Fibroblast of the aortic adventitia (primary cell): ENCODE measurements around the gene USP34. TPM values are rescaled to one million over a fixed set of nuclear protein-coding genes. Genes with fewer than 3 reads are reported as not detected.

ENCODE experiments used
- DNase-seq: peaks from one replicate; pipeline ENCODE4 v3.0.0-alpha.2; 2010; ENCODE audit warnings: low read depth
- H3K4me3 ChIP-seq: 2 replicates; pipeline ENCODE4 v1.5.1; 2011; ENCODE audit warnings: low read depth, mild to moderate bottlenecking, control low read depth, low read length, moderate library complexity
- CTCF ChIP-seq: IDR thresholded peaks from 2 replicates; pipeline ENCODE4 v1.5.1; 2011; ENCODE audit warnings: mild to moderate bottlenecking, low read length, control low read depth, inconsistent platforms; ENCODE audit not compliant: insufficient read depth
- total RNA-seq: library from RNA; depleted of rRNA; stranded (reverse); fragments of >200 nt; gene quantifications from 2 replicates; pipeline ENCODE4 v1.2.3, GENCODE V29; 2012; ENCODE audit warnings: low replicate concordance

Gene USP34
- total RNA-seq, 1 donor: 130 TPM

GRCh38 chr2:61326423-61326822, 144.5 kb downstream of the USP34 start:
- H3K4me3 ChIP-seq: no peak overlapping the region
- no peak for DNase-seq
- no peak for TF ChIP-seq CTCF

- DNase-seq: no peak
- no peak overlapping the region for H3K4me3 ChIP-seq
- no peak for TF ChIP-seq CTCF
Measured at GRCh38 chr2:61320181-61320580, 150.7 kb downstream of the USP34 start.

GRCh38 chr2:61318553-61318952, 152.3 kb downstream of the USP34 start:
- no peak for DNase-seq
- H3K4me3 ChIP-seq: no peak overlapping the region
- TF ChIP-seq CTCF: no peak

GRCh38 chr2:61295981-61296380, 174.9 kb downstream of the USP34 start:
- no peak overlapping the region for H3K4me3 ChIP-seq
- no peak for DNase-seq
- no peak for TF ChIP-seq CTCF

- no peak for DNase-seq
- H3K4me3 ChIP-seq: no peak overlapping the region
- no peak for TF ChIP-seq CTCF
Measured at GRCh38 chr2:61291851-61292575, 178.9 kb downstream of the USP34 start.

GRCh38 chr2:61288070-61288841, 182.6 kb downstream of the USP34 start:
- no peak for TF ChIP-seq CTCF
- DNase-seq: peak; percentile 71
- H3K4me3 ChIP-seq: no peak overlapping the region
